Measurements from ENCODE around the gene ADCY6. TPM values are rescaled to one million over a fixed set of nuclear protein-coding genes. Genes with fewer than 3 reads are reported as not detected.
A peak's percentile ranks its signal among the peaks of the same experiment; 100 is the strongest.

The ADCY6 gene
- total RNA-seq, 2 donors from 2014 or later = 0.24 TPM; not detected in 1

- no peak for ATAC-seq (replicated peaks)
- Mint-ChIP-seq H3K27ac (no peak overlapping the region), H3K27me3 (no peaks in the 10 kb centered on the region), H3K4me1 (peaks cover 12% of the 10 kb centered on the region), H3K4me3 (peak overlapping the region; percentile 95), H3K36me3 (ENCODE audit: low read depth) (no peaks in the 10 kb centered on the region), H3K9me3 (no peaks in the 10 kb centered on the region)
Observed at GRCh38 chr12:48819986-48820725, 31.3 kb upstream of the ADCY6 start.

DNA sequence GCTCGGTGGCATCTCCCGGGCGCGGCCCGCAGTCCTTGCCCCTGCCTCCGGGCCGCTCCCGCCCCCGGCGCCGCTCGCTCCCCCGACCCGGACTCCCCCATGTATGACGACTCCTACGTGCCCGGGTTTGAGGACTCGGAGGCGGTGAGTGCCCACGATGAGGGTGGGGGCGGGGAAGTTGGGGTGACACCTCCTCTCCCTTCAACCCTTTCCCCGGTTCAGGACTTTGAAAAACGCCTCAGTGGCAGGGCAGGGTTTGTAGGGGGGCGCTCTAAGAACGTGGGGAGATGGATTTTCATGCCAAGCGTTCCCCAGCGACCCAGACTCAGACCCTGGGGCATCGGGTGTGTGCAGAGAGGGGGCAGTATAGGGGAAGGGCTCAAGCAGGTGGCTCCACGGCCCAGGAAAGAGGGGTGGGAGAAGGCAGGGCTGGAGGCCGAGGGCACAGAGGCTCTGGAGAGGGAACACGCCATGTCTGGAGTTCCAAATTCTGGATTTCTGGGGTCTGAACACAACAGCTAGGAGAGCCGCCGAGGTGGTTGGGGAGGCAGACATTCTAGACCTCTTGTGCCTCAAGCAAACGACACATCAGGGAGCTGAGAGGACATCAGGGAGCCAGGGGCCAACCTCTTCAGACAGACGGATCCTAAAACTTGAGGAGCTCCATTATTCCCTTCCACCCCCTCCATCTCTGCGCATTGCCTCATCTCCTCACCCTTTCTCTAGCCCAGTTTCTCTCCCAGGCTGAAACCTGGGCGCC is 30.1 kb upstream of the ADCY6 start:
- Mint-ChIP-seq H3K27ac (no peak overlapping the region), H3K4me1 (peaks cover 6% of the 10 kb centered on the region), H3K36me3 (ENCODE audit: low read depth) (no peaks in the 10 kb centered on the region), H3K27me3 (no peaks in the 10 kb centered on the region), H3K9me3 (no peaks in the 10 kb centered on the region), H3K4me3 (peak overlapping the region; percentile 95)
- ATAC-seq (replicated peaks) = no peak

- H3K27me3 Mint-ChIP-seq = no peaks in the 10 kb centered on the region
- H3K27ac Mint-ChIP-seq = no peak within 1 kb of the TSS
- H3K4me1 Mint-ChIP-seq = peaks cover 6% of the 10 kb centered on the region
- no peaks in the 10 kb centered on the region for H3K9me3 Mint-ChIP-seq
- ATAC-seq (replicated peaks) = peak; percentile 66
- no peaks in the 10 kb centered on the region for H3K36me3 Mint-ChIP-seq (ENCODE audit: low read depth)
- H3K4me3 Mint-ChIP-seq = peak within 1 kb of the TSS; percentile 95
Observed at GRCh38 chr12:48817873-48818830, 29.3 kb upstream of the ADCY6 start, which contains the start of gene CACNB3. CACNB3 (plus strand) TSS chr12:48818496; CDS start chr12:48818930, 434 bp downstream.

DNA sequence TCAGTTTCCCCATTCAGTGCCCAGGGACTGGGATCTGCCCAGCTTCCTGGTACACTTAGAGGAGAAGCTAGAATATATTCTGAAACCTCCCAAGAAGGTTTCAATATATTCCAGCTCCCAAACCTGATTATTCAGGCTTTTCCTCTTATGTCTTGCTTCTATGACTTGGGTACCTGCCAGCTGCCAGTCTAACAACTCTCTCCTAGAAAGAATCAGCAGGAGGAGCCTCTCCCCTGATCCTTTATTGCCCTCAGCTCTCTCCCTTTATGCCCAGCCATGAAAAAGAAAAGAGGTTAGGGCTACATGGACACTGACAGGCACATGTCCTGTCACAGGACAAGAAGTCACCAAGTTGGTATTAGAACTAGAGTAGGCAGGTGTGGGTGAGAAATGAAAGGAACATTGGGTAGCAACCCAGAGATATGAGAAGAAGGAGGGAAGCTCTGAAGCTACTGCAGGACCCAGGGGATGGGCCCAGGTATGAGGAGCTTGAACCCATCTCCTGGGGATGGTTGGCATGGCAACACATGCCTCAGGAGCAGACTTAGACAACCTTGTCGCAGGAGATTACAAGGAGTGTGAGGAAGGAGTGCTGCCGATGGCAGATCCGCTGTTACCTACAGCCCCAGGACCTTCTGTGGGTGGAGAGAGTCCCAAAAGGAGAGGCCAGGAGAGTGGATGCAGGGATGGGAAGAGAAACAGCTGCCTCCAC is 27.4 kb upstream of the ADCY6 start:
- Mint-ChIP-seq H3K36me3 (ENCODE audit: low read depth) (no peaks in the 10 kb centered on the region), H3K27me3 (no peaks in the 10 kb centered on the region), H3K27ac (no peak overlapping the region), H3K4me1 (peaks cover 6% of the 10 kb centered on the region), H3K4me3 (peak overlapping the region; percentile 95), H3K9me3 (no peaks in the 10 kb centered on the region)
- ATAC-seq (replicated peaks) = no peak

GRCh38 chr12:48815126-48816110 is 26.5 kb upstream of the ADCY6 start:
- H3K4me3 Mint-ChIP-seq = peak overlapping the region; percentile 95
- no peaks in the 10 kb centered on the region for H3K36me3 Mint-ChIP-seq (ENCODE audit: low read depth)
- peak overlapping the region; percentile 90 for H3K27ac Mint-ChIP-seq
- no peaks in the 10 kb centered on the region for H3K9me3 Mint-ChIP-seq
- H3K27me3 Mint-ChIP-seq = no peaks in the 10 kb centered on the region
- H3K4me1 Mint-ChIP-seq = peaks cover 6% of the 10 kb centered on the region
- ATAC-seq (replicated peaks) = peak; percentile 62

DNA sequence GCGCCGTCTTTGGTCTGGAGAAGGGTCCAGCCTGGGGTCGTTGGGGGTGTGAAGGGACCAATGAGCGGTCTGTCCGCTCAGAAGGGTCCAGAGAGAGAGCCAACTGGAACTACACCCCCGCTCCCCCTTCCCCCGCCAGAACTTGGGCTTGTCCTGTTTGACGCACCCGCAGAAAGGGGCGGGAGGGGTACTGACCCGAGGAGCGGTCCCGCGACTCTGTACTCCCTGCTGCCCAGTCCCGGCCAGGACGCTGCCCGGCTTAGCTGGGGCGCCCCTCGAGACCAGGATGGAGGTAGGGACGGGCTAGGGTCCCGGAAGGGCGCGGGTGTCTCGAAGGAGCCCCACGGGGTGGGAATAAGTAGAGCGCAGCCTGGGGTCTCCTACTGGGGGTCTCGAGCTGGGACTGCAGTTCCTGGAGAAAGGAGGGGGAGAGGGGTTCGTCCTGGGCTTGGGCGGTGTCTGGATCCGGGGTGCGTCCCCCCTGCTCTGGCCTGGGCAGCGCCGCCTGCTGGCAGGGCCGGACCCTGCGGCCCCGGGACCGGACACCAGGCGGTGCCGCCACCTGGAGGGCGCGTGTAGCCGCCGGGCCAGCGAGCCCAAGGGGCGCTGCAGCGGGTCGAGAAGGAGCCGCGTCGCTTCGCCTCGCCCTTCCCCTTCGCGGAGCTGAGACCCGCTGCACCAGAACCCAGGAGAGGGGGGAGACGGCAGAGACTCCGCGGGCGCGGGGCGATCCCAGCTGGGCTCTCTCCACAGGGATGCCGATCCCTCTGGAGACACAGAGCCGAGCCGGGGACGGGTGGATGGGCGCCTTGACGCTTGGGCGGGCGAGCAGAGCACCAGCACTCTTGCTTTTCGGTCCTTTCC is 25.6 kb upstream of the ADCY6 start:
- H3K27ac Mint-ChIP-seq = peak overlapping the region; percentile 90
- H3K4me1 Mint-ChIP-seq = peaks cover 6% of the 10 kb centered on the region
- no peaks in the 10 kb centered on the region for H3K9me3 Mint-ChIP-seq
- no peaks in the 10 kb centered on the region for H3K36me3 Mint-ChIP-seq (ENCODE audit: low read depth)
- H3K27me3 Mint-ChIP-seq = no peaks in the 10 kb centered on the region
- ATAC-seq (replicated peaks) = peak; percentile 83
- H3K4me3 Mint-ChIP-seq = peak overlapping the region; percentile 95

GRCh38 chr12:48813465-48814261 is 24.8 kb upstream of the ADCY6 start:
- H3K4me3 Mint-ChIP-seq = peak overlapping the region; percentile 95
- peaks cover 6% of the 10 kb centered on the region for H3K4me1 Mint-ChIP-seq
- H3K27ac Mint-ChIP-seq = peak overlapping the region; percentile 81
- no peaks in the 10 kb centered on the region for H3K36me3 Mint-ChIP-seq (ENCODE audit: low read depth)
- ATAC-seq (replicated peaks) = no peak
- no peaks in the 10 kb centered on the region for H3K9me3 Mint-ChIP-seq
- no peaks in the 10 kb centered on the region for H3K27me3 Mint-ChIP-seq

GRCh38 chr12:48812389-48812788 is 23.5 kb upstream of the ADCY6 start:
- Mint-ChIP-seq H3K9me3 (no peaks in the 10 kb centered on the region), H3K27me3 (no peaks in the 10 kb centered on the region), H3K4me3 (peak overlapping the region; percentile 46), H3K27ac (no peak overlapping the region), H3K36me3 (ENCODE audit: low read depth) (no peaks in the 10 kb centered on the region), H3K4me1 (peaks cover 6% of the 10 kb centered on the region)
- no peak for ATAC-seq (replicated peaks)

- no peaks in the 10 kb centered on the region for H3K36me3 Mint-ChIP-seq (ENCODE audit: low read depth)
- H3K27ac Mint-ChIP-seq = peak overlapping the region; percentile 42
- no peaks in the 10 kb centered on the region for H3K9me3 Mint-ChIP-seq
- H3K4me3 Mint-ChIP-seq = no peak overlapping the region
- no peak for ATAC-seq (replicated peaks)
- H3K4me1 Mint-ChIP-seq = peaks cover 5% of the 10 kb centered on the region
- no peaks in the 10 kb centered on the region for H3K27me3 Mint-ChIP-seq
Observed at GRCh38 chr12:48811437-48812090, 22.7 kb upstream of the ADCY6 start.

DNA sequence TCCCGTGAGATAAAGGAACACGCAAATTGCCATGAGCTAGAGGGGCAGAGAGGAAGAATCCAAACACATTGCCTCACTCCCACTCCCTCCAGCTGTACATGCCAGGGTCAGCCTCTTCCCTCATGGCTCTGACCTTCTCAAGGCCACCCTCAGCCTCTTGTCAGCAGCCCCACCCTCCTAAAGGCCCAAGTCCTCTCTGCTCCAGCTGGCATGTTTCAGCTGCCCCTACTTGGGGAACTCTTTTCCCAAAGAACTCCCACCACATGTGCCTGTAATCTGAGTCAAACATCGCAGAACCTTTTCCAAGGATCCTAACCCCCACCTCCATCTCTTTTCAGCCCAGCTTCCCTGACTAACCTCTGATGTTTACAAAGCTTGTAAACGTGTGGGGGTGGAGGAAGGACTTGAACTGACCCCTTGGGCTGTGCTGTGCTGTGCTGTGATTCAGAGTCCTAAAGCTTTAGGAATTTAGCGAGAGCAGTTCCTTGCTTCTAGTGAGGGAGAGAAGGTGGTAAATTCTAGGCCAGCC is 22.1 kb upstream of the ADCY6 start:
- no peak for ATAC-seq (replicated peaks)
- Mint-ChIP-seq H3K4me3 (no peak overlapping the region), H3K4me1 (no peaks in the 10 kb centered on the region), H3K27me3 (no peaks in the 10 kb centered on the region), H3K36me3 (ENCODE audit: low read depth) (no peaks in the 10 kb centered on the region), H3K27ac (peak overlapping the region; percentile 42), H3K9me3 (no peaks in the 10 kb centered on the region)

DNA sequence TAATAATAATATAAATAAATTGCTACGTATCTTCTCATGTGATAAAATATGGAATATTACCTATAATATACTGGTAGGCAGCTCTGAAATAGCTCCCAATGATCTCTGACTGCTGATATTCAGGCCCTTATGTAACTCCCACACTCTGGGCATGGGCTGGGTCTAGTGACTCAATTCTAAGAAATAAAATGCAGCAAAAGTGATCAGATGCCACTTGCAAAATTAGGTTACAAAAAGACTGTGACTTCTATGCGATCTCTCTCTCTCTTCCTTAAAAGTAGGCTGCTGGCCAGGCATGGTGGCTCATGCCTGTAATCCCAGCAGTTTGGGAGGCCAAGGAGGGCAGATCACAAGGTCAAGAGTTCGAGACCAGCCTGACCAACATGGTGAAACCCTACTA is 19.1 kb upstream of the ADCY6 start:
- Mint-ChIP-seq H3K4me1 (peaks cover 5% of the 10 kb centered on the region), H3K36me3 (ENCODE audit: low read depth) (no peaks in the 10 kb centered on the region), H3K27me3 (no peaks in the 10 kb centered on the region), H3K9me3 (no peaks in the 10 kb centered on the region), H3K4me3 (no peak overlapping the region), H3K27ac (no peak overlapping the region)
- no peak for ATAC-seq (replicated peaks)

Measured in activated T-helper 17 cell treated with anti-CD3 and anti-CD28 coated beads, Interleukin-2, amount 50 U/mL, for 72 hours (primary cell).